Caco-2 (cell line): Measurements from ENCODE around the gene EHD4. TPM values are rescaled to one million over a fixed set of nuclear protein-coding genes. Genes with fewer than 3 reads are reported as not detected.

Experiments used
- BruUV-seq: library from RNA; stranded (reverse); fragments of 400-500 nt; replicated peaks from 2 replicates; lab custom pipeline; 2021; lab: Mats Ljungman, UMichigan
- CTCF ChIA-PET: fragments of 300-600 bp; sonication (Branson Sonifier 250); formaldehyde crosslinking; loops from one replicate; lab custom pipeline; 2022; ENCODE audit warnings: antibody characterized with exemption; lab: Charles Lee
- POLR2A ChIA-PET: fragments of 300-600 bp; sonication (Branson Sonifier 250); formaldehyde crosslinking; loops from one replicate; lab custom pipeline; 2022; ENCODE audit warnings: antibody characterized with exemption; lab: Charles Lee
- DNase-seq, 2 experiments: peaks; one replicate each; pipeline versions ENCODE4 v3.0.0 to v3.0.0-alpha.2; 2020 to 2022
- H3K27me3 ChIP-seq: replicated peaks from 2 replicates; pipeline ENCODE4 v1.6.0; 2011; ENCODE audit warnings: low read length; ENCODE audit not compliant: control insufficient read depth, insufficient read depth
- H3K36me3 ChIP-seq: 2 replicates; pipeline ENCODE4 v1.5.1; 2011; ENCODE audit warnings: low read length; ENCODE audit not compliant: control insufficient read depth, insufficient read depth
- H3K4me1 ChIP-seq: fragments of 250-450 bp; sonication (Bioruptor Pico); 2 replicates; pipeline ENCODE4 v1.5.1; 2020; ENCODE audit warnings: mild to moderate bottlenecking
- H3K4me3 ChIP-seq: 2 replicates; pipeline ENCODE4 v1.5.1; 2011; ENCODE audit warnings: low read depth, mild to moderate bottlenecking, control low read depth, low read length
- H3K9me3 ChIP-seq: fragments of 250-450 bp; sonication (Bioruptor Pico); 2 replicates; pipeline ENCODE4 v1.5.1; 2020; ENCODE audit warnings: mild to moderate bottlenecking, moderate library complexity
- H3K27ac Mint-ChIP-seq: one replicate; pipeline ENCODE4 v1.8.0; 2022; ENCODE audit warnings: mixed read lengths; ENCODE audit not compliant: unreplicated experiment
- H3K27me3 Mint-ChIP-seq: one replicate; pipeline ENCODE4 v1.8.0; 2022; ENCODE audit warnings: mixed read lengths; ENCODE audit not compliant: insufficient read depth, unreplicated experiment
- H3K36me3 Mint-ChIP-seq: one replicate; pipeline ENCODE4 v1.8.0; 2022; ENCODE audit warnings: mild to moderate bottlenecking, mixed read lengths; ENCODE audit not compliant: insufficient read depth, unreplicated experiment
- H3K4me1 Mint-ChIP-seq: one replicate; pipeline ENCODE4 v1.8.0; 2022; ENCODE audit warnings: low read depth, mixed read lengths; ENCODE audit not compliant: unreplicated experiment
- H3K4me3 Mint-ChIP-seq: one replicate; pipeline ENCODE4 v1.8.0; 2022; ENCODE audit warnings: mild to moderate bottlenecking, moderate library complexity, mixed read lengths; ENCODE audit not compliant: unreplicated experiment
- H3K9me3 Mint-ChIP-seq: one replicate; pipeline ENCODE4 v1.8.0; 2022; ENCODE audit warnings: mixed read lengths; ENCODE audit not compliant: unreplicated experiment
- CTCF ChIP-seq, 2 experiments: fragments of 200-600 bp in 1 of 2; IDR thresholded peaks; 1 replicate in 1 of 2; 2 replicates in 1 of 2; pipeline versions ENCODE4 v1.5.1 to v1.8.0; 2011 to 2022; ENCODE audit warnings: antibody characterized with exemption in 1 of 2, control low read depth in 1 of 2, inconsistent platforms in 1 of 2, low read depth in 1 of 2, low read length in 1 of 2, mild to moderate bottlenecking in 1 of 2, moderate library complexity in 1 of 2; ENCODE audit not compliant: insufficient read depth in 1 of 2, severe bottlenecking in 1 of 2, unreplicated experiment in 1 of 2
- intact Hi-C: fragments of 100-400 bp; cut with micrococcal nuclease; formaldehyde crosslinking; loops from one replicate; pipeline ENCODE4 v1.10.0; 2022; ENCODE audit not compliant: unreplicated experiment
- total RNA-seq: library from RNA; stranded (reverse); gene quantifications from 2 replicates; pipeline ENCODE4 v1.2.3, GENCODE V29; 2022

EHD4 gene
- total RNA-seq, 1 experiment from 2014 or later, result 31.6 TPM

GRCh38 chr15:41919201-41919820 is 53.0 kb downstream of the EHD4 start:
- Histone ChIP-seq H3K27me3 (no peaks in the 10 kb centered on the region), H3K4me1 (peaks cover 24% of the 10 kb centered on the region), H3K36me3 (peaks cover 2% of the 10 kb centered on the region; the same call in 1 of the 2 replicates), H3K9me3 (no peaks in the 10 kb centered on the region), H3K4me3 (no peak overlapping the region)
- no peak overlapping the region for H3K4me3 Mint-ChIP-seq
- H3K4me1 Mint-ChIP-seq, result peaks cover 30% of the 10 kb centered on the region
- no peak overlapping the region for H3K27ac Mint-ChIP-seq
- peaks cover 85% of the 10 kb centered on the region for H3K36me3 Mint-ChIP-seq
- BruUV-seq, result no TSS peak
- intact Hi-C loops, result no loop called here
- CTCF ChIA-PET, result no interaction called here
- no peaks in the 10 kb centered on the region for H3K27me3 Mint-ChIP-seq
- no peak for TF ChIP-seq CTCF (IDR thresholded peaks at IDR 0.05; ENCODE audit: insufficient read depth in 1 of 2, low read depth in 1 of 2, low read length in 1 of 2, severe bottlenecking in 1 of 2, unreplicated experiment in 1 of 2)
- H3K9me3 Mint-ChIP-seq, result no peaks in the 10 kb centered on the region
- POLR2A ChIA-PET, result no interaction called here
- no peak for DNase-seq

- Mint-ChIP-seq H3K9me3 (no peaks in the 10 kb centered on the region), H3K4me3 (no peak overlapping the region), H3K27me3 (no peaks in the 10 kb centered on the region), H3K4me1 (peaks cover 30% of the 10 kb centered on the region), H3K27ac (no peak overlapping the region), H3K36me3 (peaks cover 88% of the 10 kb centered on the region)
- H3K4me3 ChIP-seq, result no peak overlapping the region
- POLR2A ChIA-PET, result no interaction called here
- intact Hi-C loops, result no loop called here
- TF ChIP-seq CTCF (IDR thresholded peaks at IDR 0.05; ENCODE audit: insufficient read depth in 1 of 2, low read depth in 1 of 2, low read length in 1 of 2, severe bottlenecking in 1 of 2, unreplicated experiment in 1 of 2), result no peak
- DNase-seq, result no peak
- H3K36me3 ChIP-seq, result peaks cover 2% of the 10 kb centered on the region; the same call in 1 of the 2 replicates
- no TSS peak for BruUV-seq
- H3K9me3 ChIP-seq, result no peaks in the 10 kb centered on the region
- H3K27me3 ChIP-seq, result no peaks in the 10 kb centered on the region
- peaks cover 24% of the 10 kb centered on the region for H3K4me1 ChIP-seq
- CTCF ChIA-PET, result no interaction called here
Measured at GRCh38 chr15:41918506-41919126, 53.7 kb downstream of the EHD4 start.

- no peak for DNase-seq
- no TSS peak for BruUV-seq
- Histone ChIP-seq H3K9me3 (no peaks in the 10 kb centered on the region), H3K4me3 (no peak overlapping the region), H3K27me3 (no peaks in the 10 kb centered on the region), H3K4me1 (peaks cover 24% of the 10 kb centered on the region), H3K36me3 (peaks cover 2% of the 10 kb centered on the region; the same call in 1 of the 2 replicates)
- H3K4me1 Mint-ChIP-seq, result peaks cover 24% of the 10 kb centered on the region
- peaks cover 94% of the 10 kb centered on the region for H3K36me3 Mint-ChIP-seq
- no peaks in the 10 kb centered on the region for H3K27me3 Mint-ChIP-seq
- TF ChIP-seq CTCF (IDR thresholded peaks at IDR 0.05; ENCODE audit: insufficient read depth in 1 of 2, low read depth in 1 of 2, low read length in 1 of 2, severe bottlenecking in 1 of 2, unreplicated experiment in 1 of 2), result no peak
- intact Hi-C loops, result no loop called here
- ChIA-PET CTCF (no interaction called here), POLR2A (no interaction called here)
- no peak overlapping the region for H3K4me3 Mint-ChIP-seq
- no peaks in the 10 kb centered on the region for H3K9me3 Mint-ChIP-seq
- no peak overlapping the region for H3K27ac Mint-ChIP-seq
Measured at GRCh38 chr15:41917767-41918430, 54.5 kb downstream of the EHD4 start.
